Testis (tissue), 2 donors: Measurements from ENCODE around the gene HLF.

ENCODE experiments used
- POLR2A ChIP-seq: fragments of 450-650 bp; IDR thresholded peaks from one replicate; pipeline ENCODE4 v1.6.1; 2017; ENCODE audit warnings: antibody characterized with exemption, mild to moderate bottlenecking, moderate library complexity
- TF ChIP-seq, protein P1 (sequence below), 3 experiments: fragments of 450-650 bp in 2 of 3; fragments of 200-600 bp in 1 of 3; sonication (generic) in 1 of 3; IDR thresholded peaks; one replicate each; pipeline ENCODE4 v1.5.1; 2016 to 2019; ENCODE audit warnings: antibody characterized with exemption in 3 of 3, mild to moderate bottlenecking in 2 of 3, moderate library complexity in 1 of 3

DNA sequence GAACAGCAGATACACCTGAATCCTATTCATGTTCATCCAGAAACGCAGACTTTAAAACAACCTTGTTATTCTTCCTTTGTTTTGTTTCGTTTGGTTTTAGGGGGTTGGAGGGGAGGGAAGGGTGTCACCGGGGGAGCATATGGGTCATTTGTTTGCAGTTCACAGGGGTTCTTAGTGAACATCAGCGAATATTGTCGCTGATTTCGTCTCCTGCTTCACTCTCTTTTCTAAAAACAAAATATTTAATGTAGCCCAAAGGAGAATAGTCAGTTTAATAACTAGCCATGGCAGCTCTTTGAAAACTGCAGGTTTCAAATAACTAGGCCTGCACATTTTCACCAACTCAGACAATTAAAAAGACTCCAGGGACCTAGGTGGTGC, 37.6 kb downstream of the HLF start:
- TF ChIP-seq, protein P1, sequence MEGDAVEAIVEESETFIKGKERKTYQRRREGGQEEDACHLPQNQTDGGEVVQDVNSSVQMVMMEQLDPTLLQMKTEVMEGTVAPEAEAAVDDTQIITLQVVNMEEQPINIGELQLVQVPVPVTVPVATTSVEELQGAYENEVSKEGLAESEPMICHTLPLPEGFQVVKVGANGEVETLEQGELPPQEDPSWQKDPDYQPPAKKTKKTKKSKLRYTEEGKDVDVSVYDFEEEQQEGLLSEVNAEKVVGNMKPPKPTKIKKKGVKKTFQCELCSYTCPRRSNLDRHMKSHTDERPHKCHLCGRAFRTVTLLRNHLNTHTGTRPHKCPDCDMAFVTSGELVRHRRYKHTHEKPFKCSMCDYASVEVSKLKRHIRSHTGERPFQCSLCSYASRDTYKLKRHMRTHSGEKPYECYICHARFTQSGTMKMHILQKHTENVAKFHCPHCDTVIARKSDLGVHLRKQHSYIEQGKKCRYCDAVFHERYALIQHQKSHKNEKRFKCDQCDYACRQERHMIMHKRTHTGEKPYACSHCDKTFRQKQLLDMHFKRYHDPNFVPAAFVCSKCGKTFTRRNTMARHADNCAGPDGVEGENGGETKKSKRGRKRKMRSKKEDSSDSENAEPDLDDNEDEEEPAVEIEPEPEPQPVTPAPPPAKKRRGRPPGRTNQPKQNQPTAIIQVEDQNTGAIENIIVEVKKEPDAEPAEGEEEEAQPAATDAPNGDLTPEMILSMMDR (IDR thresholded peaks at IDR 0.05): no peak
- no peak for TF ChIP-seq POLR2A
